ENCODE results near the gene NUMA1. TPM values are rescaled to one million over a fixed set of nuclear protein-coding genes. Genes with fewer than 3 reads are reported as not detected.

Gene NUMA1
- total and polyA plus RNA-seq, 4 donors: 79.9 to 277 (median 164) TPM

DNA sequence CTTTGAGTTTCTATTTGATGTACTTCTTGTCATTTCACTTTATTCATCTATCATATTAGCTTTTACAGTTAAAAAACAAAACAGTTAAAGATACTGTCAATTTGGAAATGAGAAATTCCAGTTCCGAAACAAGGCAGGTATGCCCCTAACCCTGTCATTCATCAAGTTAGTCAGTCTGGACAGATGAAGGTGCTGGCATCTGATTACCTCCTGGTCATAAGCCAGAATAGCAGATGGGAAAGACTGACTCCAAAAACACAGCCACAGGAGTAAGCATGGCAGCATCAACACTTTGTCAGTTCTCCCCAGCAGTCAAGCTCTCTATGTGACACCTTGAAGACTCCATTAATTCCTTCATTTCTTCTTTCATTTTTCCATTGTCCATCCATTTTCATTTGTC, 4.6 kb upstream of the NUMA1 start:
- ATAC-seq (ENCODE audit: insufficient read depth, low FRiP score) (no peak), DNase-seq (no peak)
- Histone ChIP-seq H3K9ac (ENCODE audit: insufficient read depth in 1 of 2, low read length in 2 of 2) (no peak overlapping the region), H3K36me3 (ENCODE audit: control insufficient read depth in 4 of 4, insufficient read depth in 4 of 4, low read length in 4 of 4) (peaks cover 0 to 13% (median 9%) of the 10 kb centered on the region in 4 donors), H3K27ac (ENCODE audit: low read depth in 1 of 2, low read length in 1 of 2) (no peak overlapping the region), H3K4me3 (no peak overlapping the region), H3K4me1 (ENCODE audit: control insufficient read depth in 5 of 5, insufficient read depth in 5 of 5, low read length in 5 of 5) (peaks cover 0 to 8% (median 4%) of the 10 kb centered on the region in 5 donors), H3K9me3 (ENCODE audit: control insufficient read depth in 4 of 4, insufficient read depth in 3 of 4, low read length in 3 of 4) (no peaks in the 10 kb centered on the region), H3K27me3 (ENCODE audit: control insufficient read depth in 3 of 3, insufficient read depth in 3 of 3, low read length in 2 of 3) (no peaks in the 10 kb centered on the region)
- TF ChIP-seq, protein P1, sequence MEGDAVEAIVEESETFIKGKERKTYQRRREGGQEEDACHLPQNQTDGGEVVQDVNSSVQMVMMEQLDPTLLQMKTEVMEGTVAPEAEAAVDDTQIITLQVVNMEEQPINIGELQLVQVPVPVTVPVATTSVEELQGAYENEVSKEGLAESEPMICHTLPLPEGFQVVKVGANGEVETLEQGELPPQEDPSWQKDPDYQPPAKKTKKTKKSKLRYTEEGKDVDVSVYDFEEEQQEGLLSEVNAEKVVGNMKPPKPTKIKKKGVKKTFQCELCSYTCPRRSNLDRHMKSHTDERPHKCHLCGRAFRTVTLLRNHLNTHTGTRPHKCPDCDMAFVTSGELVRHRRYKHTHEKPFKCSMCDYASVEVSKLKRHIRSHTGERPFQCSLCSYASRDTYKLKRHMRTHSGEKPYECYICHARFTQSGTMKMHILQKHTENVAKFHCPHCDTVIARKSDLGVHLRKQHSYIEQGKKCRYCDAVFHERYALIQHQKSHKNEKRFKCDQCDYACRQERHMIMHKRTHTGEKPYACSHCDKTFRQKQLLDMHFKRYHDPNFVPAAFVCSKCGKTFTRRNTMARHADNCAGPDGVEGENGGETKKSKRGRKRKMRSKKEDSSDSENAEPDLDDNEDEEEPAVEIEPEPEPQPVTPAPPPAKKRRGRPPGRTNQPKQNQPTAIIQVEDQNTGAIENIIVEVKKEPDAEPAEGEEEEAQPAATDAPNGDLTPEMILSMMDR (IDR thresholded peaks at IDR 0.05; ENCODE audit: control extremely low read depth, extremely low read depth): no peak
- 91 to 95% methylated on average over 1 of the region's 1 CpG for WGBS, 2 donors

DNA sequence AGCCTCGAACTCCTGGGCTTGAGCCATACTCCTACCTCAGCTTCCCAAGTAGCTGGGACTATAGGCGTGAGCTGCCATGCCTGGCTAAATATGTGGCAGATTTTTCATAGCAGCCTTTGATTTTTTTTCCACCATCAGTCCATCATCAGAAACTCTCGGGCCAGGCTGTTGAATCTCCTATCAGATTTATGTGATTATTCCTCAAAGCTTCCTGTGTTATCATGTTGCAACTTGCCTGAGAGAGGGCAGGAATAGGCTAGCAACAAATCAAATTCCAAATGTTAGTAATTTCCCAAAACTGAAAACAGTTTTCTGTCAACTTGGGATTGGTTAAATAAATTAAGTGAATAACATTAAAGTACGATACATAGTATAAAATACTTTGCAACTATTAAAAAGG, 3.7 kb upstream of the NUMA1 start:
- H3K9me3 ChIP-seq (ENCODE audit: control insufficient read depth in 4 of 4, insufficient read depth in 3 of 4, low read length in 3 of 4): no peaks in the 10 kb centered on the region
- peaks cover 0 to 12% (median 4%) of the 10 kb centered on the region in 5 donors for H3K4me1 ChIP-seq (ENCODE audit: control insufficient read depth in 5 of 5, insufficient read depth in 5 of 5, low read length in 5 of 5)
- no peak for ATAC-seq (ENCODE audit: insufficient read depth, low FRiP score)
- DNase-seq: no peak
- no peak overlapping the region for H3K9ac ChIP-seq (ENCODE audit: insufficient read depth in 1 of 2, low read length in 2 of 2)
- H3K27me3 ChIP-seq (ENCODE audit: control insufficient read depth in 3 of 3, insufficient read depth in 3 of 3, low read length in 2 of 3): no peaks in the 10 kb centered on the region
- peaks cover 0 to 12% (median 6%) of the 10 kb centered on the region in 4 donors for H3K36me3 ChIP-seq (ENCODE audit: control insufficient read depth in 4 of 4, insufficient read depth in 4 of 4, low read length in 4 of 4)
- TF ChIP-seq, protein P1 (IDR thresholded peaks at IDR 0.05; ENCODE audit: control extremely low read depth, extremely low read depth): no peak
- no peak overlapping the region for H3K27ac ChIP-seq (ENCODE audit: low read depth in 1 of 2, low read length in 1 of 2)
- no peak overlapping the region for H3K4me3 ChIP-seq
- 86 to 87% methylated on average over 4 of the region's 4 CpGs for WGBS, 2 donors

DNA sequence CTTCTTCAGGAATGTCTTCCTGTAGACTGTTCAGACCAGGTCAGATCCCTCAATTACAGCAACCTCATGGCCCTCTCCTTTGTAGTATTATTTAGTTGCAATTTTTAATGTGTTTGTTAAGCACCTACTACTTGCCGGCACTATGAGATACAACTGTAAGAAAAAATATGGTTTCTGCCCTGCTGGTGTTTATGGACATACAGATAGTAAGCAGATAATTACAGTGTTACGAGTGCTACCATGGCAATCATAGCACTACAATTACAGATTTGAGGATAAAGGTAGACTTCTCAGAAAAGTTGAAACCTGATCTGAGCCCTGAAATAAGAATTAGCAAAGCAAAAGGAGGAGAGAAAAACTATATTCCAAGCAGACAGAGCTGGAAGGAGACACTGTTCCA, 3.1 kb upstream of the NUMA1 start:
- DNase-seq (no peak), ATAC-seq (ENCODE audit: insufficient read depth, low FRiP score) (no peak)
- 93 to 94% methylated on average over 2 of the region's 2 CpGs for WGBS, 2 donors
- Histone ChIP-seq H3K4me3 (no peak overlapping the region), H3K9ac (ENCODE audit: insufficient read depth in 1 of 2, low read length in 2 of 2) (no peak overlapping the region), H3K4me1 (ENCODE audit: control insufficient read depth in 5 of 5, insufficient read depth in 5 of 5, low read length in 5 of 5) (peaks cover 0 to 19% (median under 1%) of the 10 kb centered on the region in 5 donors), H3K9me3 (ENCODE audit: control insufficient read depth in 4 of 4, insufficient read depth in 3 of 4, low read length in 3 of 4) (no peaks in the 10 kb centered on the region), H3K36me3 (ENCODE audit: control insufficient read depth in 4 of 4, insufficient read depth in 4 of 4, low read length in 4 of 4) (peaks cover 0 to 12% (median 4%) of the 10 kb centered on the region in 4 donors), H3K27ac (ENCODE audit: low read depth in 1 of 2, low read length in 1 of 2) (no peak overlapping the region), H3K27me3 (ENCODE audit: control insufficient read depth in 3 of 3, insufficient read depth in 3 of 3, low read length in 2 of 3) (no peaks in the 10 kb centered on the region)
- TF ChIP-seq, protein P1 (IDR thresholded peaks at IDR 0.05; ENCODE audit: control extremely low read depth, extremely low read depth): no peak
